Chondrocyte (in vitro differentiated cells): ENCODE data around the gene NHEJ1. TPM values are rescaled to one million over a fixed set of nuclear protein-coding genes. Genes with fewer than 3 reads are reported as not detected.

Experiments
- DNase-seq: peaks from one replicate; pipeline ENCODE4 v3.0.0; 2021; ENCODE audit warnings: mixed read lengths, low spot score
- H3K27ac Mint-ChIP-seq: one replicate; pipeline ENCODE4 v1.8.0; 2021; ENCODE audit warnings: mild to moderate bottlenecking, moderate library complexity, mixed read lengths; ENCODE audit not compliant: unreplicated experiment
- H3K27me3 Mint-ChIP-seq: 2 replicates; pipeline ENCODE4 v1.8.0; 2021; ENCODE audit warnings: low read depth, mixed read lengths
- H3K36me3 Mint-ChIP-seq: 2 replicates; pipeline ENCODE4 v1.8.0; 2021; ENCODE audit warnings: low read depth, mixed read lengths
- H3K4me1 Mint-ChIP-seq: 2 replicates; pipeline ENCODE4 v1.8.0; 2021; ENCODE audit warnings: low read depth, mild to moderate bottlenecking, mixed read lengths
- H3K4me3 Mint-ChIP-seq: one replicate; pipeline ENCODE4 v1.8.0; 2021; ENCODE audit warnings: mild to moderate bottlenecking, moderate library complexity, mixed read lengths; ENCODE audit not compliant: unreplicated experiment
- H3K9me3 Mint-ChIP-seq: 2 replicates; pipeline ENCODE4 v1.8.0; 2021; ENCODE audit warnings: low read depth, mixed read lengths
- total RNA-seq: library from RNA; stranded (reverse); gene quantifications from 3 replicates; pipeline ENCODE4 v1.2.1, GENCODE V29; 2021
- TF ChIP-seq, protein P1 (sequence below): fragments of 200-600 bp; sonication (generic); IDR thresholded peaks from 2 replicates; pipeline ENCODE4 v1.5.0; 2021; ENCODE audit warnings: antibody characterized with exemption, mild to moderate bottlenecking, moderate library complexity

The NHEJ1 gene
- total RNA-seq, 1 donor from 2014 or later: 13.3 TPM

DNA sequence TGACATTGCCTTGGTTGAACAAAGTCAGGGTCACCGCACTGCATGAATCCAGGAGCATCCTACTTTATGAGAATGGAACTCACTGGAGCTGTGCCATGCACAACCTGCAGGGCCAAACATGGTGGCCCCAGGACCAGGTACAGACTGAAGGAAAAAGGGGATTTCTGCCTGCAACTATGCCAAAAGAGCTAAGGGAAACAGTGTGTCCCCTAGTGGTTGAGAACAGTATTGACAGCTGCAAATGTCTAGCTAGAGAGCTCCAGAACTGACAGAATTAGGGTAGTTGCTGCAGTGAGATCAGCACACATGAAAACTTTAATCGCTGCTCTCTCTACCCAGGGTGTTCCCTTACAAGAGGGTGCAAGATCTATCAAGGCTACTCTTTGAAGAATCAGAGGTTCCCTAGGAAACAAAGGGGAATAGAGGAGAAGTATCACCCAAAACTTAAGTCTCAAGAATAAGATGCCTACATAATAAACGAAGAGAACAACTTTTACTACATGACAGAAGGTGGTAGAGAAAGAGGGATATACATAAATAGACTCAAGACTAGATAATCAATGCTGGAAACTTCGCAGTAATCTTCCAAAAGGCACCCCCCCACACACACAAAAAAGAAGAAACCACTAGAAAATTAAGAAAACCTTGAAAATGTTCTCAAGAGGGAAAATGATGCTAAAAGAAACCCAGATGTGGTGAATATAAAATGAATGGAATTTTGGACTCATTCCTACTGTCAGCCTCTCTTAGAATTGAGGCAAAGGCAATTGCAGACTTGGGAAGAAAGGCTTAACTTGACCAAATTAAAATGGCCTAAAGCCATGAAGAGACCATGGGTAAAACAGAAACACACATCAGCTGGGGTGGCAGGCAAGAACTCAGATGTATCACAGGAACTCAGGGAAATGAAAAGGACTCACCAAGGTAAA, 56.2 kb downstream of the NHEJ1 start:
- Mint-ChIP-seq H3K4me1 (peaks cover 7% of the 10 kb centered on the region), H3K36me3 (no peaks in the 10 kb centered on the region), H3K4me3 (no peak overlapping the region), H3K27ac (no peak overlapping the region), H3K9me3 (no peaks in the 10 kb centered on the region), H3K27me3 (no peaks in the 10 kb centered on the region)
- TF ChIP-seq, protein P1, sequence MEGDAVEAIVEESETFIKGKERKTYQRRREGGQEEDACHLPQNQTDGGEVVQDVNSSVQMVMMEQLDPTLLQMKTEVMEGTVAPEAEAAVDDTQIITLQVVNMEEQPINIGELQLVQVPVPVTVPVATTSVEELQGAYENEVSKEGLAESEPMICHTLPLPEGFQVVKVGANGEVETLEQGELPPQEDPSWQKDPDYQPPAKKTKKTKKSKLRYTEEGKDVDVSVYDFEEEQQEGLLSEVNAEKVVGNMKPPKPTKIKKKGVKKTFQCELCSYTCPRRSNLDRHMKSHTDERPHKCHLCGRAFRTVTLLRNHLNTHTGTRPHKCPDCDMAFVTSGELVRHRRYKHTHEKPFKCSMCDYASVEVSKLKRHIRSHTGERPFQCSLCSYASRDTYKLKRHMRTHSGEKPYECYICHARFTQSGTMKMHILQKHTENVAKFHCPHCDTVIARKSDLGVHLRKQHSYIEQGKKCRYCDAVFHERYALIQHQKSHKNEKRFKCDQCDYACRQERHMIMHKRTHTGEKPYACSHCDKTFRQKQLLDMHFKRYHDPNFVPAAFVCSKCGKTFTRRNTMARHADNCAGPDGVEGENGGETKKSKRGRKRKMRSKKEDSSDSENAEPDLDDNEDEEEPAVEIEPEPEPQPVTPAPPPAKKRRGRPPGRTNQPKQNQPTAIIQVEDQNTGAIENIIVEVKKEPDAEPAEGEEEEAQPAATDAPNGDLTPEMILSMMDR: peak; percentile 77
- DNase-seq: no peak

DNA sequence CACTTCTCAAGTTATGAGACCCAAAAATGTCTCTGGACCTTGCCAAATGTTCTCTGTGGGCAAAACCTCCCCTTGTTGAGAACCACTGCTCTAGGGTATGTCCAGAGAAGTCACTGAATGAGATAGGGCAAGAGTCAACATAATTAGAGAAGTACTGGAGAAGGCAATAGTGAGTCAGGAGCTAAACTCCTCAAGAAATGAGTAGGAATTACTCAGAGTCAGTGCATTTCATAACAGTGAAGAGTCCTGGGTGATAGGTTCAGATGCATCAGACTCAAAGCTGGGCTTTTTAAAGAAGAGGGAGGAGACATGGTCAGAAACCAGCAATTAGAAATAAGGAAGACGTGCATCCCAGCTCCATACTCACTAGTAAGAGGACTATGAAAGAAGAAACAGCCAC, 61.3 kb downstream of the NHEJ1 start:
- H3K36me3 Mint-ChIP-seq: peaks cover 3% of the 10 kb centered on the region
- DNase-seq: no peak
- TF ChIP-seq, protein P1: no peak
- no peaks in the 10 kb centered on the region for H3K27me3 Mint-ChIP-seq
- H3K27ac Mint-ChIP-seq: no peak overlapping the region
- H3K4me3 Mint-ChIP-seq: no peak overlapping the region
- peaks cover 2% of the 10 kb centered on the region for H3K4me1 Mint-ChIP-seq
- H3K9me3 Mint-ChIP-seq: no peaks in the 10 kb centered on the region

GRCh38 chr2:219095406-219095935, 65.1 kb downstream of the NHEJ1 start:
- no peak overlapping the region for H3K4me3 Mint-ChIP-seq
- no peaks in the 10 kb centered on the region for H3K9me3 Mint-ChIP-seq
- H3K36me3 Mint-ChIP-seq: peaks cover 3% of the 10 kb centered on the region
- H3K27me3 Mint-ChIP-seq: no peaks in the 10 kb centered on the region
- H3K27ac Mint-ChIP-seq: no peak overlapping the region
- TF ChIP-seq, protein P1: no peak
- H3K4me1 Mint-ChIP-seq: no peaks in the 10 kb centered on the region
- no peak for DNase-seq

- H3K9me3 Mint-ChIP-seq: no peaks in the 10 kb centered on the region
- H3K4me1 Mint-ChIP-seq: no peaks in the 10 kb centered on the region
- TF ChIP-seq, protein P1: no peak
- no peak for DNase-seq
- no peaks in the 10 kb centered on the region for H3K27me3 Mint-ChIP-seq
- H3K4me3 Mint-ChIP-seq: no peak overlapping the region
- H3K27ac Mint-ChIP-seq: no peak overlapping the region
- H3K36me3 Mint-ChIP-seq: peaks cover 4% of the 10 kb centered on the region
Observed at GRCh38 chr2:219094171-219094570, 66.4 kb downstream of the NHEJ1 start.

GRCh38 chr2:219090436-219091299, 69.9 kb downstream of the NHEJ1 start:
- peaks cover 4% of the 10 kb centered on the region for H3K9me3 Mint-ChIP-seq
- peaks cover 3% of the 10 kb centered on the region for H3K36me3 Mint-ChIP-seq
- no peaks in the 10 kb centered on the region for H3K4me1 Mint-ChIP-seq
- TF ChIP-seq, protein P1: no peak
- no peaks in the 10 kb centered on the region for H3K27me3 Mint-ChIP-seq
- H3K27ac Mint-ChIP-seq: no peak overlapping the region
- no peak overlapping the region for H3K4me3 Mint-ChIP-seq
- DNase-seq: no peak
